ENCODE data around the gene USP20.
"Not testable (repeated sequence)": the region's sequence is repeated elsewhere in the genome, so short reads cannot be mapped to it uniquely, and the experiment has no call there.

The USP20 gene

DNA sequence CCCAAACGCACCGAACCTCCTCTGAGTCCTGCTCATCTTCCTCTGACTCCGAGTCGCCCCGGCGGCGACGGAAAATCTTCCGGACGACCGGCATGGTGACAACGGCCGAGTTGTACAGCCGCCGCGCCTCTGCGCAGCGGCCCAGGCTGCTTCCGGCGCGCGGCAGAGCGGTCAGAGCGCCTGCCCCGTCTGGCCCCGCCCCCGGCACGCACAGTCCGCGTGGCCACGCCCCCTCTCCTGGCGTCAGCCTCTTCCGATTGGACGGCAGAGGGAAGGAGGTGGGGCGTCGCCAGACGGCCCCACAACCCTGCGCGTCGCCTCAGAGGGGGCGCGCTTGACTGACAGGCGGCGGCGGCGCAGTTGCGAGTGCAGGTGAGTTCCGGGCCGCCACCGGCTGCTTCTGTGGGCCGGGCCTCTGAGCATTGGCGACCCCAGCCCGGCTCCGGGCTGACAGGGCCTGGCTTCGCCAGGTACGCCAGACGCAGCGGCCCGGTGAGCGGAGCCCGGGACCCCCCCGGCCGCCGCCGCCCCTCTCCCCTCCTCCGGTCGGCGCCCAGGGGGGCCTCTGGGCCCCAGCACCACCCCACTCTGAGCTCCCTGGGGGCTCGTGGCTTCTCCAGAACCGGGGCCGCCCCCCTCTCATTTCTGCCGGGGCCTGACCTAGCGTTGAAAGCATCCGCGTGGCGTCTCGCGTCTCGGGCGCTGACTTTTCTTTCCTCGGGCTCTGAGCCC lies at the start of gene USP20, which contains the start of gene C9orf78:
Gene USP20 (plus strand): TSS at position 331 of the 732 bp plus-strand sequence. CDS start 17,098 bp downstream, outside the sequence.
Gene C9orf78 (minus strand): TSS at position 148 of the 732 bp plus-strand sequence. CDS start 54 bp downstream, at position 94.
- DNase-seq (ENCODE audit: extremely low read depth in 1 of 2, low read depth in 1 of 2): peak; percentile 85 to 95

DNA sequence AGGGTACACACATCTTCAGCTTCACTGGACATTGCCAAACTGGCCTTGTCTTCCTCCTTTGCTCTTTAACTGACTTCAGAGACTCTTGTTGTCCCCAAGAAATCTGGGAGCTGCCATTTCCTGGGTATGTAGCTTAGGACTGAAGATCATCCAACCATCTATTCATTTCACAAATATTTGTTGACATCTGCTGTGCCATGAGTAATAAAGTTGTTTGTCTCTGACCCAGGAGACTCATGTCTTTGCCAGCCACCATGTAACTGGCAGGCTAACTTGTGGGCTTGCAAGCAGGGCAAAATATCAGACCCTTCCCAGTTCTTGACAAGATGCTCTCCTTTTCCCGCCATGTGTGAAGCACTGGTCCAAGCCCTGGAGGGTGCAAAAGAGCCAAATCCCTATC lies 49.4 kb upstream of the USP20 start:
- DNase-seq (ENCODE audit: extremely low read depth in 1 of 2, low read depth in 1 of 2): no peak

DNA sequence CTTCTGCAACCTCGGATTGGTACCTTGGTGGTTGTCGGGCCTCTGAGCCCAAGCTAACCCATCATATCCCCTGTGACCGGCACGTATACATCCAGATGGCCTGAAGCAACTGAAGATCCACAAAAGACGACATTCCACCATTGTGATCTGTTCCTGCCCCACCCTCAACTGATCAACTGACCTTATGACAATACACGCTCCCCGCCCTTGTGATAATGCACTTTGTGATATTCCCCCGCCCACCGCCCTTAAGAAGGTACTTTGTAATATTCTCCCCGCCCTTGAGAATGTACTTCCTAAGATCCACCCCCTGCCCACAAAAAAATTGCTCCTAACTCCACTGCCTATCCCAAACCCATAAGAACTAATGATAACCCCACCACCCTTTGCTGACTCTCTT lies 48.8 kb upstream of the USP20 start:
- DNase-seq (ENCODE audit: extremely low read depth in 1 of 2, low read depth in 1 of 2): no peak

DNA sequence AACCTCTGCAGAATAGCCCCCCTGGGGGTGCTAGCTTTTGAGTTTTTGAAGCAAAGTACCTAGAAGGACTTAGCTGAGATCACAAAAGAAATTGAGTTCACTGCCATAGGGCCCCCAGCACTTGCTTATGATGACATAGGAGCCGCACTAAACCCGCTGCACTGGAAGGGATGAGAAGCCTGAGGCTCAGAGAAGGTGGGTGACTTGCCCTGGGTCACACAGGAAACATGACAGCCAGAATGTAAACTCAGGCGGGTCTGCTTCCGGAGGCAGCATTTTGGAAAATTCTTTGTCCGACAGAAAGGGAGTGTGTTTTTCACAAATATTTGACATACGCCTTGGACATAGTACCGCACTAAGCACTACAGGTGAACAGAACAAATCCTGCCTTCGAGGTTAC lies 40.7 kb upstream of the USP20 start:
- no peak for DNase-seq (ENCODE audit: extremely low read depth in 1 of 2, low read depth in 1 of 2)

DNA sequence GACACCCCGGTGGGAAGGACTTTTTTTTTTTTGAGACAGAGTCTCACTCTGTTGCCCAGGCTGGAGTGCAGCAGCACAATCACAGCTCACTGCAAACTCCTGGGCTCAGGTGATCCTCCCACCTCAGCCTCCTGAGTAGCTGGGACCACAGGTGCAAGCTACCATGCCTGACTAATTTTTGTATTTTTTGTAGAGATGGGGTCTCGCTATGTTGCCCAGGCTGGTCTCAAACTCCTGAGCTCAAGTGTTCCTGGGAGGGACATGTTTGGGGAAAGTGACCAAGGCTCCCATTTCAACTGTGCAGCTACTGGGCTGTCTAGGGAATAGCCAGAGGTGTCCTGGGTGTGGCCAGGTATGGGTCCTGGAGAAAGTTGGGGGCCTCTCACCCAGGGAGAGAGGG lies 39.2 kb upstream of the USP20 start:
- not testable (repeated sequence) for DNase-seq (ENCODE audit: extremely low read depth in 1 of 2, low read depth in 1 of 2)

DNA sequence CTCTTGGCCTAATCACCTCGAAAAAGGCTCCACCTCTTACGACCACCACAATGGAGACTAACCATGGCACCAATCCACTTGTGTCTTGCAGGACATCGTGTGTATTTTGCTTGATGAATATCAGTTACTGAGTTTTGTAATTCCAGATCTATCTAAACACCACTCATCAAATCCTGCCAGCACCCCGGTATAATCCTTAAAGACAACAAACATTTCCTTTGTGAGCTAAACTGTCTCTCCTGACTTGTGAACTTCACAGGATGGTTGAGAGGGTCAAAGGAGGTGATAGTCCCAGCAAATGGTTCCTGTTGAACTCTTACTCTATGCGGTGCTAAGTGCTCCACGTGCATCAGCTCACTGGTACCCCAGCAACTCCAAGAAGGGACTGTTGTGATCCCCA lies 36.3 kb upstream of the USP20 start:
- no peak for DNase-seq (ENCODE audit: extremely low read depth in 1 of 2, low read depth in 1 of 2)

DNA sequence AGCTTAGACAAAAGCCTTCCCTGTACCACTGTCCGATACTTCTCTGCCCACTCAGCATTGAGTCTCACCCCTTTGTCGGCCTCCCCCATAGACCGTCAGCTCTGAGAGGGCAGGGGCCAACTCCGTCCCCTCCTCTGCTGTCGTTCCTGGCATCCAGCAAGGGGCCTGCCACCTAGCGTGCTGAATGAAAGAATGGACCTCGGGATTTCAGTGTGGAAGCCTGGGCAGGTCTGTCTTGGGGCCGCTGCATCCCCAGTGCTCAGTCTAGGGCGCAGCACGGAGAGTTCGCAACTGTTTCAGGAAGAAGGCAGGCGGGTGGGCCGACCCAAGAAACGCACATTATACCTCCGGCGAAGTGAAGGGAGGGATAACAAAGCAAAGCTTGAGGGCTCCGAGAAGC lies 33.8 kb upstream of the USP20 start:
- DNase-seq (ENCODE audit: extremely low read depth in 1 of 2, low read depth in 1 of 2): no peak

DNA sequence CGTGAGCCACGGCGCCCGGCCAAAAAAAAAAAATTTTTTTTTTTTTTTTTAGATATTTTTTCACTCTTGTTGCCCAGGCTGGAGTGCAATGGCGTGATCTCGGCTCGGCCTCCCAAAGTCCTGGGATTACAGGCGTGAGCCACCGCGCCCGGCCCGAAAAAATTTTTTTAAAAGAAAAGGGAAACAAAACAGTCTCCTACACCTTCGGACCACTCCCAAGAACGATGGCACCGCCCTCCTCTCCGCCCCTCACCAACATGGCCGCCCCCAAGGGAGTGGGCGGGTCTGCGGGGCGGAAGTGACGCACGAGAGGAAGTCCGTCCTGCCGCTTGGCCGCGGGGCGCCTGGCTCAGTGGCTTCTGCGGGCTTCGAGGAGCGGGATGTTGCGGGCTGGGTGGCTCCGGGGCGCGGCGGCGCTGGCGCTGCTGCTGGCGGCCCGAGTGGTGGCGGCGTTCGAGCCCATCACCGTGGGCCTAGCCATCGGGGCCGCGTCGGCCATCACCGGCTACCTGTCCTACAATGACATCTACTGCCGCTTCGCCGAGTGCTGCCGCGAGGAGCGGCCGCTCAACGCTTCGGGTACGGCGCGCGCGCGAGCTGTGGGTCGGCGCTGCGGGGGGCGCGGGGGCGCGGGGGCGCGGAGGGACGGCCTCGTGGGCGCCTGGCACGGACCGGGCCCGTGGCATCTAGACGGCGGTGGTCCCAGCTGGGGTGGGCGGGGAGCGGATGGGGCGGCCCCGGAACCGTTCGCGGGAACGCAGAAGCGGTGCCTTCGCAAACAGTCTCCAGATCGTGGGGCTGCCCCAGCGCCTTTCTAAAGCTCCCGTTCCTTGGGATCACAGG lies 32.2 kb upstream of the USP20 start, which contains the start of gene TOR1B:
Gene TOR1B (plus strand): TSS at position 352 of the 843 bp plus-strand sequence. CDS start 29 bp downstream, at position 381.
- DNase-seq (ENCODE audit: extremely low read depth in 1 of 2, low read depth in 1 of 2): peak; percentile 87 to 95

DNA sequence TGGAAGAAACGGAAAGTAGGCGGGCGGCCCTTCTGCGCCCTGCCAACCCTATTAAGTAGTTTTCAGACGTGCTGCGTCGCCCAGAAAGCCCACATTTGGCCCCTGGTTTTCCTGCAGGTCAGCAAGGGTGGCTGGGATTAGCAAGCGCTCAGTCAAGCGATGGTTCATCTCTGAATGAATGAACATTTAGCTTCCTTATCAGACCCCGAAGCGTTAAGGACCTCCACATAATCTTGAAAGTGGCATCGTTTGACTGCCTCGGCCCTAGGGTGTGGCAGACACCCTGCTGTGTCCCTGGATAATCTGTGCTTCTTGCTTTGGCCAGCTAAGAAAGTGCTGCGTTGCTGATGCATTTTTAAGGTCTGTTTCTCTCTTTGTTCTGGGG lies 31.6 kb upstream of the USP20 start:
- DNase-seq (ENCODE audit: extremely low read depth in 1 of 2, low read depth in 1 of 2): no peak

DNA sequence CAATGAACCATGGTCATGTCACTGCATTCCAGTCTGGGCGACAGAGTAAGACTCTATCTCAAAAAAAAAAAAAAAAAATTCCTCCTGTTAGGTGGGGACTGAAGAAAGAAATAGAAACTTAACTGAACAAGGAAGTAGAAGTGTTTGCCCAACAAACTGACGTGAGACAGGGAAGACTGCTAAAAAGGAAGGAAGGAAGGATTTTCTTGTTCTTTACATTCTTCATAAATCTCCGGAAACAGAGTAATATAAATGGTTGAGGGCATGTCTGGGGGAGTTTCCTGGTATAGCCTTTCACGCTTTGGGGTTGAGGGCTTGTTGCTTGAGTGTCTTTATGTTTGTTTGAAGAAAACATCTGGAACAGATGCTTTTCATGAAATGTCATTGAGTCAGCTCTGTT lies 29.2 kb upstream of the USP20 start:
- no peak for DNase-seq (ENCODE audit: extremely low read depth in 1 of 2, low read depth in 1 of 2)

DNA sequence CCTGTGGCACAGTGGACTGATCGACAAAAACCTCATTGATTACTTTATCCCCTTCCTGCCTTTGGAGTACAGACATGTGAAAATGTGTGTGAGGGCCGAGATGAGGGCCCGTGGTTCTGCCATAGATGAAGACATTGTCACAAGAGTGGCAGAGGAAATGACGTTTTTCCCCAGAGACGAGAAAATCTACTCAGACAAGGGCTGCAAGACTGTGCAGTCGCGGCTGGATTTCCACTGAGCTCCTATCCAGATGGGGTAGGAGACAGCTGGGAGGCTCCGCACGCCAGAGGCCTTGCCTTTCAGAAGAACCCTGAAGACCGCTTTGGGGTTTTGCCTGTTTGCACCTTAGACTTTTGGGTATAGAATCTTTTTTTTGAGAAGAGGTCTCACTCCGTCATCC lies 25.9 kb upstream of the USP20 start:
- DNase-seq (ENCODE audit: extremely low read depth in 1 of 2, low read depth in 1 of 2): no peak

DNA sequence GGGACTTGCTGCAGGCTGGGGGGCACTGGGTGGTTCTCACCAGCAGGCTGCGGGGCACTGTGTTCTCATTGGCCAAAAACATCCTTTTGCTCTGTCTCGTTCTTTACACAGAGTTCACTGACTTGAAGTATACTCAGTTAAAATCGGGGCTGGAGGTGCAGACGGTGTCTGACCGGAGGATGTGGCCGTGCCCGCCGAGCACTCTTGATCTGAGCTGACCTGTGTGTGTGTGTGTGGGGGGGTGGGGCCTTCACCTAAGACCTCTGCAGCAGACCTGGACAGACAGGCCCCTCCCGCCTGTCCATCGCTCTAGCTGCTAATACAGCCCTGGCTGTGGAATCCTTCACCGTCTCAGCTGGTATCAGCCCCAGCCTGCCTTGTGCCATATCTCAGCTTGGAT lies 25.1 kb upstream of the USP20 start:
- DNase-seq (ENCODE audit: extremely low read depth in 1 of 2, low read depth in 1 of 2): no peak

DNA sequence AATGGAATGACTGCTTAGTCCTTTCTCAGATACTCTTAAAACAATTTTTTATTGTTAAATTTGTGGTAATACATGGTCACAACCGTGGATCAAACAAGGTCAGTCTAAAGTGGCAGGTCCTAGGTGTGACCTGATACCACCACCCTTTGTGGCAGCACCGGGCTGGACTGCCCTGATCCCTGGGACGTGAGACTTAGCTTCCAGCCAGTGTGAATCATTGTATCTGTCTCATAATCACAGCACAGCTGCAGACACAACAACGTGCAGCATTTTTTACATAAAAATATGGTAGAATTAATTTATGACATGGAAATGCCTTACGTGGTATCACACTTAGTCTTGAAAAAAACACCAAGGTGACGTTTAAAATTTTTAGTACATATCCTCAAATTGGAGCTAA lies 24.5 kb upstream of the USP20 start:
- DNase-seq (ENCODE audit: extremely low read depth in 1 of 2, low read depth in 1 of 2): no peak

DNA sequence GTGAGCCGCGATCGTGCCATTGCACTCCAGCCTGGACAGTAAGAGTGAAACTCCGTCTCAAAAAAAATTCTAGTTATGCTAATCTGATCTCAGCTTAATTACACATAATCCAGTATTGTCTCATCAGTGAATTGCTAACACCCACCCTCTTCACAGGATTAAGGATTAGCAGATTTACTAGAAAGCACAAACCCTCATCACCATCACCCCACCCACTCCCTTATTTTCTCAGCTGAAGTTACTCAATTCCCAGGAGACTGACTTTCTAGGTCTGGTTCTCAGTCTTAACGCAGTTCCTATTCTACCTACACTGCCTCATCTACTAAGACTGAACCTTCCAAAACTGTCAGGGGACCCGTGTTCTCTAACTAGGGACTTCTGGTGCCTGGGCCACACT lies 23.3 kb upstream of the USP20 start:
- DNase-seq (ENCODE audit: extremely low read depth in 1 of 2, low read depth in 1 of 2): no peak

DNA sequence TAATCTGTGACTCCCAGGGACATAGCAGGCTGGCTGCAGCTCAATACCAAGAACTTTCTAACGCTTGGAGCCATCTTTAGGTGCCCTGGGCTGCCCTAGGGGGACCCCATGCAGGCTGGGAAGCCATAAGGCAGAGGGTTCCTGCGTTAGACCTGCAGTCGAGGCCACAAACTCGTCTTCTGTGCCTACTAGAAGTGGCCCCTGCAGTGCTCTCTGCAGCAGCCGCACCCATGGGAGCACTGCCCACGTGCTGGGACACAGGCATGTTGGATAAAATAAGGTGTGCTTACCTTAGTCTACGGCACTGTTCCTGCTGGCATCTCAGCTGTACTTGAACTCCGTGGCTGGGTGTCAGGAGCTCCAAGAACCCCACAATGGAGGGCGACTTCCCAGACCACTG lies 22.9 kb upstream of the USP20 start:
- no peak for DNase-seq (ENCODE audit: extremely low read depth in 1 of 2, low read depth in 1 of 2)

DNA sequence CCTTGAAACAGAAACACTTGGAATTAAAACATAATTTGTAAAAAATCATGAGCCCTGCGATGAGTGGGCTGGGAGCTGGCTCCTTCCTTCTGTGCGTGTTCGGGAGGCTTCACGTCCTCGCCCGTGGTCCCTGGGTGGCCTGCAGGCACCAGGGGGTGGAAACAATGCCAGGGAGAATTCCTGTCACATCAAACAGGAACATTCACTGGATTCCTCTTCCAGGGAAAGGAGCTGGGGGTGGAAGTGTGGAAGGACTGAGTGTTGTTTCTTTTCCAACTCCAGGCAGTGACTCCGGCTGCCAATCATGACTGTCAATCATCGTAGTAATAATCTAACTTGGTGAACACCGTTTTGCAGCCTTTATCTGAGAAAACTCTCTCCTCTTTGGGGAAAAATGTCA lies 21.6 kb upstream of the USP20 start:
- no peak for DNase-seq (ENCODE audit: extremely low read depth in 1 of 2, low read depth in 1 of 2)

DNA sequence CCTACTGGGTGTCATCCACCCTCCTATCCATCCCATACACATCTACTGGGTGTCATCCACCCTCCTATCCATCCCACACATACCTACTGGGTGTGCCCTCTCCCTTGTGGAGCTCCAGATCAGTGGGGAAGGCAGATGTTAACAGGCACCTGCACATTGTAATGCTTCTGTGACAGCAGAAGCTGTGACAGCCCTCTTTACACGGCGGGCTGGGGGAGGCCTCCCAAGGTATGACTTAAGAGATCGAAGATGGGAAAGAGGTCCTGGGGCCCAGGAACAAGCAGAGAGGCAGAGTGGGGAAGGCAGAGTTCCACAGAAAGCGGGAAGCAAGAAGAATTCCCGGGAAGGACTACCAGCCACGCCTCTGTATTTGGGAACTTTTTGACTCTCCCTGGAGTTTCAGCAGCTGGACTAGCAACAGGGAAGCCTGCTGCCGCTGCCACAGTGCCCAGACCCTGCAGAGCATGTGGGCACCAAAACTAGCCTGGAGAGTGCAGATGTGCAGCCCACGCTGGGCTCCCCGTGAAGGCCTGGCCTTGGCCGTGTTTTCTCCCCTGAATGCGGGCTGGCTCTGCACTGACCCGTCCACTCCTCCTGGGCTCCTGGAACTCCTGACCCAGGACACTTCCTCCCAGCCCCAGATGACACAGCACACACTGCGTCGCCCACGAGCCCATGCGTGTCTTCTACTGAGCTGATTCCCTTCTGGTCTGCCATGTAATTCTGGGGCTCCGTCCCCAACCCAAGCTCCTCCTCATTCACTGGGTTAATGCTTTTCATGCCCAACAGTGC lies 20.6 kb upstream of the USP20 start:
- DNase-seq (ENCODE audit: extremely low read depth in 1 of 2, low read depth in 1 of 2): no peak

DNA sequence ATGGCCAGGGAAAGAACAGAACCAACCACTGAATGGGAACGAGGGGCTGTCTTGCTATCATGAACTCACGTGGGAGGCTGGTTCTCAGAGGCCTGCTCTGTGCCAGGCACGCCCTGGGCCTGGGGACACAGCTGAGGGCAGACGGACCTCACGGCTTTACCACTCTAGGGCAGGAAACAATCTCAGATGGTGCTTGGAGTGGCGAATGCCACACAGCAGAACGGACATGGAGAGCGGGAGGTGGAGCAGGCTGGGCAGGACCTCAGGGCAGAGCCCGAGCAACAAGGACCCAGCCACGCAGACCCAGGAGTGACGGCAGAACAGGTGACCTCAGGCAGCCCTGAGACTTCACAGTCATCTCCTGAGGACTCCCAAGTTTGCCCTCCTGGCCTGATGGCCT lies 20.0 kb upstream of the USP20 start:
- no peak for DNase-seq (ENCODE audit: extremely low read depth in 1 of 2, low read depth in 1 of 2)

DNA sequence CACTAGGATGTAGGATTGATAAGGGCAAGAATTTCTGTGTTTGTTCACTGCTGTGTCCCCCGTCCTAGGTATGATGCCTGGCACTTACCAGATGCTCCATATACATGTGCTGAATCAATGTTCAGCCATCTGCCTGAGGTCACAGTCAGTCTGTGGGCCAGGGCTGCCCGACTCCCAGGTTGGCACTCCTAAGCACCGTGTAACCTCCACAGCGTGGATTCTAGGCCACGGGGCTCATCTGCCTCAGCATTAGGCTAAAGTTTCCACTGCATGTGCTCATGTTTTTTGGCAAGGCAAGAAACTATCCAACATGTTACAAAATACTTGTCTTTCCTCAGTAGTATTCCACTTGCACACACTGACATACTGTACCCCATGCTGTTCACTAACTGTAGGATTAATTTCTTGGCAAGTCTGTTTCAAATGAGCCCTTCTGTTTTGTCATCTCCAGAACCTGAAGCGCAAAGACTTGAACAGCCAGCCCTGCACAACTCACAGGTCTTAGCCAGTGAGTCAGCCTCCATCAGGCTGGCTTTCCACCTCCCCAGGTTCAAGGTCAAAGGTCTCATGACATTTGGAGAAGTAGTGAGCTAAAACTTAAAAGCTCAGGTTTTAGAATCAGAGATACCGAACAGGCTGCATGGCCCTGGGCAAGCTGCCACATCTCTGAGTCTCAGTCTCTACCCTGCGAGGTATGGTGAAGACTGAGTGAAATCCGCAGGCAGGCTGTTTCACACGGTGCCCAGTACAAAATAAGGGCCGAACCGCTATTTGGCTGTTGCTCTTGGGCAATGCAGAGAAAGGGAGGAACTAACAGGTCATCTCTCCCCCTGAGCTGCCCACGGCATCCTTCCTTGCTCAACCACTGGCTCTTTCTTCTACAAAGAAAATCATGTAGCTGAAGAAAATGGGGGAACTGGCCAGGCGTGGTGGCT lies 18.5 kb upstream of the USP20 start:
- DNase-seq (ENCODE audit: extremely low read depth in 1 of 2, low read depth in 1 of 2): no peak

DNA sequence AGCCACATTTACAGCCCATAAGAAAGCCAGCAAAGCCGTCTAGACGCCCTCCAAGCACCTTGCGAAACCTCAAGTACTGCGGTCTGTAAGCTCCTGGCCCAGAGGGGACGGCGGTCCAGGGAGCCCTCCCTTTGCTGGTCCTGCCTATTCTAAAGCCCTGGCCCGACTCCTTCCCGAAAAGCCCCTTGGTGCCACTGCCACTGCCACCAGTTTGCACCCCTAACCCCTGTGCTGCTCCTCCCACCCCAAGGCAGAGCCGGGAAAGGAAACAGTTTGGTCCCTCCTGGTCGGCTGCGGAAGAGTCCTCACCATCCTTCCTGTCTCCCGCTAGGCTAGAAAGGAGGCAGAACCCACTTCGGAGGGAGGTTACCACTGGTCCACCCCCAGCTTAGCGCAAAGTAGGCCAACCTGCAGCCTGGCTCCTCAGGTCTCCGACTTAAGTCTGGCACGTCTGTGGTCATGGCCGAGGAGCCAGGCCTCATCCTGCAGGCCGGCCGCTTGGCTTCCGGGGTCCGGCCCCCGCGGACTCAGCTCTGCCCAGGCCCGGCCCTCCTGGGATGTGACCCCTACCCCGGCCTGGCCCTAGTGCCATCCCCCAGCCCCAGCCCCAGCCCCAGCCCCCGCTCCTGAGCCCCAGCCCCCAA lies 12.2 kb upstream of the USP20 start:
- DNase-seq (ENCODE audit: extremely low read depth in 1 of 2, low read depth in 1 of 2): no peak

Data from activated CD8-positive, alpha-beta memory T cell treated with anti-CD3 and anti-CD28 coated beads for 1 hour (primary cell).